Liver (tissue), 3 donors: ENCODE measurements around the gene SPARC.

Experiments
- FOXA1 ChIP-seq: IDR thresholded peaks from 2 replicates; pipeline ENCODE4 v1.6.1; 2016; ENCODE audit warnings: antibody characterized with exemption
- JUND ChIP-seq, 2 donors: IDR thresholded peaks; 2 replicates each; pipeline ENCODE4 v1.6.1; 2016; ENCODE audit warnings: antibody characterized with exemption in 2 of 2
- RAD21 ChIP-seq, 2 donors: IDR thresholded peaks; 2 replicates each; pipeline ENCODE4 v1.6.1; 2016; ENCODE audit warnings: antibody characterized with exemption in 2 of 2, mild to moderate bottlenecking in 2 of 2
- TAF1 ChIP-seq: conservative IDR thresholded peaks from 2 replicates; pipeline ENCODE4 v1.6.1; 2016; ENCODE audit warnings: antibody characterized with exemption, mild to moderate bottlenecking
- TF ChIP-seq, protein P1 (sequence below): fragments of 150-350 bp; IDR thresholded peaks from 2 replicates; pipeline ENCODE4 v1.5.1; 2017; ENCODE audit warnings: improper control_type of control experiment, low read depth, low read length; ENCODE audit not compliant: missing input control
- TF ChIP-seq, protein P2 (sequence below): IDR thresholded peaks from 2 replicates; pipeline ENCODE4 v1.6.1; 2016; ENCODE audit warnings: antibody characterized with exemption, mild to moderate bottlenecking
- TF ChIP-seq, protein P3 (sequence below): IDR thresholded peaks from 2 replicates; pipeline ENCODE4 v1.6.1; 2016; ENCODE audit warnings: antibody characterized with exemption
- TF ChIP-seq, protein P4 (sequence below): IDR thresholded peaks from 2 replicates; pipeline ENCODE4 v1.6.1; 2016; ENCODE audit warnings: antibody characterized with exemption
- donor health status: healthy.
- donor health status: healthy.

DNA sequence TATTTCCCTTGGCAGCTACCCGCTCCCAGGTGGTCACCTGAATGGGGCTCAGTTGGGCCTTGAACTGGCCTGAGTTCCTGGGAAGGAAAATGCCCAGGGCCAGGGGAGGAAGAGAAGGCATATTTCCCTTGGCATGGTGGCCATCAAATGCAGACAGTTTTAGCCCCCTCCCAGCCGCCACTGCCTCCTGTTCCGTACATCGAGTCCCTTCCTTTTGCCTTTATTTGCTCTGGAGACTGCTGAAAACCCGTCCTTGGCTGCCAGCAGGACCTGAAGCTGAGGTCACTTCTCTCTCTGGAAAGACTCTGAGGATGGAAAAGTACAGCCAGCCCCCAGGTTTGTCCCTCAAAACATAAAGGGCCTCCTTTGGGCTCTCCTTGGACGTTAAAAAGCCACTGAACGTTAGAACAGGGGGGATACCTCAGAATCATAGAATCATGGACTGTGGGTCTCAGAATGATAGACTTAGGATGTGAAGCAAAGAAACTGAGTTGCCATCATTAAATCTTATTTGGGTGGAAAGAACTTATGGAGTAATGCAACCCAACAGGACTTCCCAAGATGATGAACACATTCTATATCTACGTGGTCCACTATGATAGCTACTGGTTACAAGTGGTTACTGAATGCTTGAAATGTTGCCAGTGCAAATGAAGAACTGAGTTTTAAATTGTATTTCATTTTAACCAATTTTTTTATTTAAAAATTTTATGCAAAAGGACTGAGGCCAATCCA, 7.1 kb downstream of the SPARC start:
- TF ChIP-seq, protein P1, sequence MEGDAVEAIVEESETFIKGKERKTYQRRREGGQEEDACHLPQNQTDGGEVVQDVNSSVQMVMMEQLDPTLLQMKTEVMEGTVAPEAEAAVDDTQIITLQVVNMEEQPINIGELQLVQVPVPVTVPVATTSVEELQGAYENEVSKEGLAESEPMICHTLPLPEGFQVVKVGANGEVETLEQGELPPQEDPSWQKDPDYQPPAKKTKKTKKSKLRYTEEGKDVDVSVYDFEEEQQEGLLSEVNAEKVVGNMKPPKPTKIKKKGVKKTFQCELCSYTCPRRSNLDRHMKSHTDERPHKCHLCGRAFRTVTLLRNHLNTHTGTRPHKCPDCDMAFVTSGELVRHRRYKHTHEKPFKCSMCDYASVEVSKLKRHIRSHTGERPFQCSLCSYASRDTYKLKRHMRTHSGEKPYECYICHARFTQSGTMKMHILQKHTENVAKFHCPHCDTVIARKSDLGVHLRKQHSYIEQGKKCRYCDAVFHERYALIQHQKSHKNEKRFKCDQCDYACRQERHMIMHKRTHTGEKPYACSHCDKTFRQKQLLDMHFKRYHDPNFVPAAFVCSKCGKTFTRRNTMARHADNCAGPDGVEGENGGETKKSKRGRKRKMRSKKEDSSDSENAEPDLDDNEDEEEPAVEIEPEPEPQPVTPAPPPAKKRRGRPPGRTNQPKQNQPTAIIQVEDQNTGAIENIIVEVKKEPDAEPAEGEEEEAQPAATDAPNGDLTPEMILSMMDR: no peak
- TF ChIP-seq FOXA1: no peak
- TF ChIP-seq RAD21 (IDR thresholded peaks at IDR 0.05): no peak
- no peak for TF ChIP-seq JUND (IDR thresholded peaks at IDR 0.05)
- no peak for TF ChIP-seq TAF1
- TF ChIP-seq, protein P2, sequence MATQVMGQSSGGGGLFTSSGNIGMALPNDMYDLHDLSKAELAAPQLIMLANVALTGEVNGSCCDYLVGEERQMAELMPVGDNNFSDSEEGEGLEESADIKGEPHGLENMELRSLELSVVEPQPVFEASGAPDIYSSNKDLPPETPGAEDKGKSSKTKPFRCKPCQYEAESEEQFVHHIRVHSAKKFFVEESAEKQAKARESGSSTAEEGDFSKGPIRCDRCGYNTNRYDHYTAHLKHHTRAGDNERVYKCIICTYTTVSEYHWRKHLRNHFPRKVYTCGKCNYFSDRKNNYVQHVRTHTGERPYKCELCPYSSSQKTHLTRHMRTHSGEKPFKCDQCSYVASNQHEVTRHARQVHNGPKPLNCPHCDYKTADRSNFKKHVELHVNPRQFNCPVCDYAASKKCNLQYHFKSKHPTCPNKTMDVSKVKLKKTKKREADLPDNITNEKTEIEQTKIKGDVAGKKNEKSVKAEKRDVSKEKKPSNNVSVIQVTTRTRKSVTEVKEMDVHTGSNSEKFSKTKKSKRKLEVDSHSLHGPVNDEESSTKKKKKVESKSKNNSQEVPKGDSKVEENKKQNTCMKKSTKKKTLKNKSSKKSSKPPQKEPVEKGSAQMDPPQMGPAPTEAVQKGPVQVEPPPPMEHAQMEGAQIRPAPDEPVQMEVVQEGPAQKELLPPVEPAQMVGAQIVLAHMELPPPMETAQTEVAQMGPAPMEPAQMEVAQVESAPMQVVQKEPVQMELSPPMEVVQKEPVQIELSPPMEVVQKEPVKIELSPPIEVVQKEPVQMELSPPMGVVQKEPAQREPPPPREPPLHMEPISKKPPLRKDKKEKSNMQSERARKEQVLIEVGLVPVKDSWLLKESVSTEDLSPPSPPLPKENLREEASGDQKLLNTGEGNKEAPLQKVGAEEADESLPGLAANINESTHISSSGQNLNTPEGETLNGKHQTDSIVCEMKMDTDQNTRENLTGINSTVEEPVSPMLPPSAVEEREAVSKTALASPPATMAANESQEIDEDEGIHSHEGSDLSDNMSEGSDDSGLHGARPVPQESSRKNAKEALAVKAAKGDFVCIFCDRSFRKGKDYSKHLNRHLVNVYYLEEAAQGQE: no peak
- TF ChIP-seq, protein P3, sequence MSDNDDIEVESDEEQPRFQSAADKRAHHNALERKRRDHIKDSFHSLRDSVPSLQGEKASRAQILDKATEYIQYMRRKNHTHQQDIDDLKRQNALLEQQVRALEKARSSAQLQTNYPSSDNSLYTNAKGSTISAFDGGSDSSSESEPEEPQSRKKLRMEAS: no peak
- TF ChIP-seq, protein P4, sequence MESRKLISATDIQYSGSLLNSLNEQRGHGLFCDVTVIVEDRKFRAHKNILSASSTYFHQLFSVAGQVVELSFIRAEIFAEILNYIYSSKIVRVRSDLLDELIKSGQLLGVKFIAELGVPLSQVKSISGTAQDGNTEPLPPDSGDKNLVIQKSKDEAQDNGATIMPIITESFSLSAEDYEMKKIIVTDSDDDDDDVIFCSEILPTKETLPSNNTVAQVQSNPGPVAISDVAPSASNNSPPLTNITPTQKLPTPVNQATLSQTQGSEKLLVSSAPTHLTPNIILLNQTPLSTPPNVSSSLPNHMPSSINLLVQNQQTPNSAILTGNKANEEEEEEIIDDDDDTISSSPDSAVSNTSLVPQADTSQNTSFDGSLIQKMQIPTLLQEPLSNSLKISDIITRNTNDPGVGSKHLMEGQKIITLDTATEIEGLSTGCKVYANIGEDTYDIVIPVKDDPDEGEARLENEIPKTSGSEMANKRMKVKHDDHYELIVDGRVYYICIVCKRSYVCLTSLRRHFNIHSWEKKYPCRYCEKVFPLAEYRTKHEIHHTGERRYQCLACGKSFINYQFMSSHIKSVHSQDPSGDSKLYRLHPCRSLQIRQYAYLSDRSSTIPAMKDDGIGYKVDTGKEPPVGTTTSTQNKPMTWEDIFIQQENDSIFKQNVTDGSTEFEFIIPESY: no peak
